Activated T-helper 1 cell treated with anti-CD3 and anti-CD28 coated beads, Interleukin-12 subunit alpha, Interleukin-12 subunit beta, Interleukin-2, Interleukin-4 antibody, amounts not matched to agents 30 ng/mL and 10 ng/mL and 1 ng/mL, durations not matched to agents 14 hours and 24 hours and 36 hours (primary cell): ENCODE measurements around the gene SLC44A4. TPM values are rescaled to one million over a fixed set of nuclear protein-coding genes. Genes with fewer than 3 reads are reported as not detected.
"Not testable (repeated sequence)": the region's sequence is repeated elsewhere in the genome, so short reads cannot be mapped to it uniquely, and the experiment has no call there.

ENCODE experiments used
- DNase-seq: peaks from one replicate; pipeline ENCODE4 v3.0.0; 2021; ENCODE audit warnings: low spot score
- H3K27ac Mint-ChIP-seq: one replicate; pipeline ENCODE4 v1.8.0; 2021; ENCODE audit warnings: mild to moderate bottlenecking, mixed read lengths
- H3K27me3 Mint-ChIP-seq: one replicate; pipeline ENCODE4 v1.8.0; 2022; ENCODE audit warnings: mild to moderate bottlenecking, moderate library complexity, mixed read lengths; ENCODE audit not compliant: insufficient read depth
- H3K36me3 Mint-ChIP-seq: one replicate; pipeline ENCODE4 v1.8.0; 2021; ENCODE audit warnings: low read depth, mixed read lengths
- H3K4me1 Mint-ChIP-seq: one replicate; pipeline ENCODE4 v1.8.0; 2021; ENCODE audit warnings: low read depth, mixed read lengths
- H3K4me3 Mint-ChIP-seq: one replicate; pipeline ENCODE4 v1.8.0; 2021; ENCODE audit warnings: mild to moderate bottlenecking, moderate library complexity, mixed read lengths
- H3K9me3 Mint-ChIP-seq: one replicate; pipeline ENCODE4 v1.8.0; 2021; ENCODE audit warnings: mixed read lengths
- intact Hi-C: fragments of 100-400 bp; cut with micrococcal nuclease; formaldehyde crosslinking; loops from one replicate; pipeline ENCODE4 v1.15.1; 2024
- total RNA-seq: library from RNA; stranded (reverse); gene quantifications from 2 replicates; pipeline ENCODE4 v1.2.3, GENCODE V29; 2022

The SLC44A4 gene
- total RNA-seq, 1 donor from 2014 or later, result not detected

DNA sequence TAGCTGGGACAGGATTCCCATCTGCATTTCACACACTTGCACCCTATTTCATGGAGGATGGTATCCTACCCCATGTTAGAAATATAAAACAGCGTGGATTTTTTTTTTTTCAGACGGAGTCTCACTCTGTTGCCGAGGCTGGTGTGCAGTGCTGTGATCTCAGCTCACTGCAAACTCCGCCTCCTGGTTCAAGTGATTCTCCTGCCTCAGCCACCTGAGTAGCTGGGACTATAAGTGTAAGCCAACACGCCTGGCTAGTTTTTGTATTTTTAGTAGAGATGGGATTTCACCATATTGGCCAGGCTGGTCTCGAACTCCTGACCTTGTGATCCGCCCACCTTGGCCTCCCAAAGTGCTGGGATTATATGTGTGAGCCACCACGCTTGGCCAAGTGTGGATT is 21.0 kb downstream of the SLC44A4 start:
- not testable (repeated sequence) for H3K4me3 Mint-ChIP-seq

DNA sequence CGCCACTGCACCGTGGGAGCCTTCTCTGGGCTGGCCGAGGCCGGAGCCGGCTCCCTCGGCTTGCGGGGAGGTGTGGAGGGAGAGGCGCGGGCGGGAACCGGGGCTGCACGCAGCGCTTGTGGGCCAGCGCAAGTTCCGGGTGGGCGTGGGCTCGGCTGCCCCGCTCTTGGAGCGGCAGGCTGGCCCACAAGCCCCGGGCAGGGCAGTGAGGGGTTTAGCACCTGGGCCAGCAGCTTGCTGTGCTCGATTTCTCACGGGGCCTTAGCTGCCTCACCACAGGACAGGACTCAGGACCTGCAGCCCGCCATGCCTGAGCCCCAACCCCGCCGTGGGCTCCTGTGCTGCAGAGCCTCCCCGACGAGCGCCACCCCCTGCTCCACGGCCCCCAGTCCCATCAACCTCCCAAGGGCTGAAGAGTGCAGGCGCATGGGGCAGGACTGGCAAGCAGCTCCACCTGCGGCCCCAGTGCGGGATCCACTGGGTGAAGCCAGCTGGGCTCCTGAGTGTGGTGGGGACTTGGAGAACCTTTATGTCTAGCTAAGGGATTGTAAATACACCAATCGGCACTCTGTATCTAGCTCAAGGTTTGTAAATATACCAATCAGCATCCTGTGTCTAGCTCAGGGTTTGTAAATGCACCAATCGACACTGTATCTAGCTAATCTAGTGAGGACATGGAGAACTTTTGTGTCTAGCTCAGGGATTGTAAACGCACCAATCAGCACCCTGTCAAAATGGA is 26.6 kb downstream of the SLC44A4 start:
- H3K9me3 Mint-ChIP-seq, H3K36me3 Mint-ChIP-seq, H3K27me3 Mint-ChIP-seq, H3K4me3 Mint-ChIP-seq, H3K4me1 Mint-ChIP-seq, H3K27ac Mint-ChIP-seq, intact Hi-C loops, DNase-seq: not testable (repeated sequence)

More for the DNA sequence above, 21.0 kb downstream of the SLC44A4 start:
- H3K36me3 Mint-ChIP-seq, result peaks cover 11% of the 10 kb centered on the region
- H3K27ac Mint-ChIP-seq, H3K27me3 Mint-ChIP-seq, H3K9me3 Mint-ChIP-seq, intact Hi-C loops, DNase-seq: not testable (repeated sequence)
- peaks cover 18% of the 10 kb centered on the region for H3K4me1 Mint-ChIP-seq

- H3K4me1 Mint-ChIP-seq, result no peaks in the 10 kb centered on the region
- peaks cover 4% of the 10 kb centered on the region for H3K36me3 Mint-ChIP-seq
- H3K4me3 Mint-ChIP-seq, result no peak overlapping the region
- no peak for DNase-seq
- intact Hi-C loops, result no loop called here
- peaks cover 4% of the 10 kb centered on the region for H3K27me3 Mint-ChIP-seq
- peaks cover 5% of the 10 kb centered on the region for H3K9me3 Mint-ChIP-seq
- H3K27ac Mint-ChIP-seq, result no peak overlapping the region
Measured at GRCh38 chr6:31851485-31851832, 27.3 kb downstream of the SLC44A4 start.

DNA sequence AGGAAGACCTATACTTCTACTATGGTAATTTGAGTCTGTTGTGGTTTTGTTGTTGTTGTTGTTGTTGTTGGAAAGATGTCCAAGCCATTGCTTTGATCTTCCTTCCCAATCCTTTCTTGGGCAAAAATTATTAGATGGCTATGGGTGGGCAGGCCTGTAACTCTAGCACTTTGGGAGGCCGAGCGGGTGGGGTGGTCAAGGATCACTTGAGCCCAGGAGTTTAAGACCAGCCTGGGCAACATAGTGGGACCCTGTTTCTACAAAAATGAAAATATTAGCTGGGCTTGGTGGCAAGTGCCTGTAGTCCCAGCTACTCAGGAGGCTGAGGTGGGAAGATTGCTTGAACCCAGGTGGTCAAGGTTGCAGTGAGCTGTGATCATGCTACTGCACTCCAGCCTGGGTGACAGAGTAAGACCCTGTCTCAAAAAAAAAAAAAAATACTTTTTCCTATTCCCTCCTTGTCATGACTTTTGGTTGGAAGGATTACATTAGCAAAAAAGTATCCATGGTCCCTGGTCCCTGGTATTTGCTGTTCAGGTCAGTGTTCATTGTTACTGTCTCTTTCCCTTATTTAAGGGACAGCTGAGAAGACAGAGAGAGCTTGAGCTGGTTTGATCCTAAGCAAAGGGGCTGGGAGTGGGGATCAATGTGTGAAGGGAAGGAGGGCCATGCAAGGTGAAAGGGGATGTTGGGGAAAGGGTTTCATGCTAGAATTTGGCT is 27.9 kb downstream of the SLC44A4 start:
- DNase-seq, result no peak
- intact Hi-C loops, result no loop called here
- H3K27ac Mint-ChIP-seq, result no peak overlapping the region
- H3K27me3 Mint-ChIP-seq, result peaks cover 4% of the 10 kb centered on the region
- H3K4me1 Mint-ChIP-seq, result no peaks in the 10 kb centered on the region
- H3K36me3 Mint-ChIP-seq, result peaks cover 4% of the 10 kb centered on the region
- H3K9me3 Mint-ChIP-seq, result peaks cover 5% of the 10 kb centered on the region
- H3K4me3 Mint-ChIP-seq, result no peak overlapping the region

DNA sequence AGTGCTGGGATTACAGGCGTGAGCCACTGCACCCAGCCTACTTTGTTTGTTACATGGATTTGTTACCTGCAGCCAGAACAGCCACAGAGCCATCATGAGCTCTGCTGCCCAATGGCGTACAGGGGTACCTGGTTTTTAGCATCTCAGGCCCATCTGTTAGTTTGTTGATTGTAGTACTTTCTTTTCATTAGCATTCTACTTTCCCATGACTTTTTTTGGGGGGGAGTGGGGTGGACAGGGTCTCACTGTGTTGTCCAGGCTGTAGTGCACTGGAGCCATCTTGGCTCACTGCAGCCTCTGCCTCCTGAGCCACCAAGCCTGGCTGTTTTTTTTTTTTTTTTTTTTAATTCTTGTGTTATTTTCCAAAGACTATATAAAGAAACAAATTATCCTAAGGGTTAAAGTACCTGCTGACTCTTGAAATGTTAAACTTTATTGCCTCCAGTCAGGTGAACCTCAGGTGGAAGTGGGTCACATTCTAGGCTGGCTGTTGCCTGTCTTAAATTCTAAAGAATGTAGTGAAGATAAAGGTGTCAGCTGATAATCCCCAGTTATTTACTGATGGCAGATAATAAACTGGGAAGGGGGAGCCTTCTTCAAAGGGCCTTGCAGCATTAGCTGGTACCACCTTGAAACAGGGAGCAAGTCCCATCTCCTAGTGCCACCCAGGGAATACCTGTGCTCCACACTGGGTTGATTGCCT is 31.4 kb downstream of the SLC44A4 start:
- Mint-ChIP-seq H3K4me3 (no peak overlapping the region), H3K27ac (no peak overlapping the region), H3K36me3 (peaks cover 6% of the 10 kb centered on the region), H3K27me3 (peaks cover 4% of the 10 kb centered on the region), H3K4me1 (no peaks in the 10 kb centered on the region), H3K9me3 (no peaks in the 10 kb centered on the region)
- no peak for DNase-seq
- intact Hi-C loops, result no loop called here

GRCh38 chr6:31844507-31844906 is 34.3 kb downstream of the SLC44A4 start:
- intact Hi-C loops, result no loop called here
- Mint-ChIP-seq H3K27me3 (peaks cover 4% of the 10 kb centered on the region), H3K27ac (no peak overlapping the region), H3K4me1 (peaks cover 10% of the 10 kb centered on the region), H3K36me3 (peaks cover 21% of the 10 kb centered on the region), H3K4me3 (no peak overlapping the region), H3K9me3 (no peaks in the 10 kb centered on the region)
- no peak for DNase-seq

DNA sequence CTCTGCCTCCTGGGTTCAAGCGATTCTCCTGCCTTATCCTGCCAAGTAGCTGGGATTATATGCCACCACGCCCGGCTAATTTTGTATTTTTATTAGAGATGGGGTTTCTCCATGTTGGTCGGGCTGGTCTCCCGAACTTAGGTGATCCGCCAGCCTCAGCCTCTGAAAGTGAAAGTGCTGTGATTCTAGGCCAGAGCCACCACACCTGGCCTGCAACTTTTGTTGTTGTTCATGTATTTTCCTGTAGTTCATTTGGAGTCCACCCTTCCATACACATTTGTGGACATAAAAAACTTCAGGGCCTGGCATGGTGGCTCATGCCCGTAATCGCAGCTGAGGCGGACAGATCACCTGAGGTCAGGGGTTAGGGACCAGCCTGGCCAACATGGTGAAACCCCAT is 36.7 kb downstream of the SLC44A4 start:
- peaks cover 24% of the 10 kb centered on the region for H3K4me1 Mint-ChIP-seq
- intact Hi-C loops, result no loop called here
- H3K27me3 Mint-ChIP-seq, result no peaks in the 10 kb centered on the region
- no peak overlapping the region for H3K27ac Mint-ChIP-seq
- H3K36me3 Mint-ChIP-seq, result peaks cover 39% of the 10 kb centered on the region
- no peaks in the 10 kb centered on the region for H3K9me3 Mint-ChIP-seq
- H3K4me3 Mint-ChIP-seq, result no peak overlapping the region
- DNase-seq, result no peak

GRCh38 chr6:31839779-31840126 is 39.0 kb downstream of the SLC44A4 start:
- H3K27ac Mint-ChIP-seq, intact Hi-C loops, H3K27me3 Mint-ChIP-seq: not testable (repeated sequence)

GRCh38 chr6:31838968-31839367 is 39.8 kb downstream of the SLC44A4 start:
- H3K27ac Mint-ChIP-seq, result no peak overlapping the region

More at GRCh38 chr6:31839779-31840126, 39.0 kb downstream of the SLC44A4 start:
- not testable (repeated sequence) for H3K9me3 Mint-ChIP-seq, H3K4me3 Mint-ChIP-seq, DNase-seq
- H3K36me3 Mint-ChIP-seq, result peaks cover 52% of the 10 kb centered on the region
- peaks cover 41% of the 10 kb centered on the region for H3K4me1 Mint-ChIP-seq

GRCh38 chr6:31838114-31838553 is 40.7 kb downstream of the SLC44A4 start:
- intact Hi-C loops, H3K27me3 Mint-ChIP-seq, H3K9me3 Mint-ChIP-seq, DNase-seq, H3K27ac Mint-ChIP-seq: not testable (repeated sequence)
- Mint-ChIP-seq H3K4me1 (peaks cover 49% of the 10 kb centered on the region), H3K36me3 (peaks cover 54% of the 10 kb centered on the region), H3K4me3 (peak overlapping the region; percentile 94)

More at GRCh38 chr6:31838968-31839367, 39.8 kb downstream of the SLC44A4 start:
- Mint-ChIP-seq H3K27me3 (no peaks in the 10 kb centered on the region), H3K4me1 (peaks cover 49% of the 10 kb centered on the region), H3K9me3 (no peaks in the 10 kb centered on the region), H3K36me3 (peaks cover 54% of the 10 kb centered on the region), H3K4me3 (peak overlapping the region; percentile 59)
- no peak for DNase-seq
- intact Hi-C loops, result no loop called here

DNA sequence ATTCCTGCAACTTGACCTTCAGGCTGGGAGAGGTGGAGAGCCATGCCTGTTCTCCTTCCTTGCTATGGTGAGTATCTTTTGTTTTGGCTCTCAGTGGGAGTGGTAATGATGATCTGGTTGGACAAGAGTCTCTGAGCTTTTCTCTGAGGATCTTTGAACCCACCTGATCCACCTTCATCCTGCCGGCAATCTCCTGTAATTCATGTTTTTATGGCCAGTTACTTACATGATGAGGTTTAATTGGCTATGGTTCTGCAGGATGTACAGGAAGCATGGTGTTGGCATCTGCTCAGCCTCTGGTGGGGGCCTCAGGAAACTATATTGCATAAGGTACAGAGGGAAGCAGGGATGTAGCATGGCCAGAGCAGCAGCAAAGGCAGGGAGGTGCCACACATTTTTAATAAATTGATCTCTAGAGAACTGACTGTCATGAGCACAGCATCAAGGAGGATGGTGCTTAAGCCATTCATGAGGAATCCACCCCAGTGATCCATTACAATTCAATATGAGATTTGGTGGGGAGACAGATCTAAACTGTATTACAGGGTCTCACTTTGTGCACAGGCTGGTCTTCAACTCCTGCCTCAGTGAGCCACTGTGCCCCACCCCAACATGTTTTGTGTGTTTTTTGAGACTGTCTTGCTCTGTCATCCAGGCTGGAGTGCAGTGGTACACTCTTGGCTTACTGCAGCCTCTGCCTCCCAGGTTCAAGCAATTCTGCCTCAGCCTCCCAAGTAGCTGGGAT is 41.3 kb downstream of the SLC44A4 start:
- intact Hi-C loops, result no loop called here
- H3K36me3 Mint-ChIP-seq, result peaks cover 54% of the 10 kb centered on the region
- H3K9me3 Mint-ChIP-seq, result no peaks in the 10 kb centered on the region
- peak overlapping the region; percentile 67 for H3K27ac Mint-ChIP-seq
- H3K4me1 Mint-ChIP-seq, result peaks cover 49% of the 10 kb centered on the region
- peak overlapping the region; percentile 94 for H3K4me3 Mint-ChIP-seq
- DNase-seq, result no peak
- H3K27me3 Mint-ChIP-seq, result no peaks in the 10 kb centered on the region

DNA sequence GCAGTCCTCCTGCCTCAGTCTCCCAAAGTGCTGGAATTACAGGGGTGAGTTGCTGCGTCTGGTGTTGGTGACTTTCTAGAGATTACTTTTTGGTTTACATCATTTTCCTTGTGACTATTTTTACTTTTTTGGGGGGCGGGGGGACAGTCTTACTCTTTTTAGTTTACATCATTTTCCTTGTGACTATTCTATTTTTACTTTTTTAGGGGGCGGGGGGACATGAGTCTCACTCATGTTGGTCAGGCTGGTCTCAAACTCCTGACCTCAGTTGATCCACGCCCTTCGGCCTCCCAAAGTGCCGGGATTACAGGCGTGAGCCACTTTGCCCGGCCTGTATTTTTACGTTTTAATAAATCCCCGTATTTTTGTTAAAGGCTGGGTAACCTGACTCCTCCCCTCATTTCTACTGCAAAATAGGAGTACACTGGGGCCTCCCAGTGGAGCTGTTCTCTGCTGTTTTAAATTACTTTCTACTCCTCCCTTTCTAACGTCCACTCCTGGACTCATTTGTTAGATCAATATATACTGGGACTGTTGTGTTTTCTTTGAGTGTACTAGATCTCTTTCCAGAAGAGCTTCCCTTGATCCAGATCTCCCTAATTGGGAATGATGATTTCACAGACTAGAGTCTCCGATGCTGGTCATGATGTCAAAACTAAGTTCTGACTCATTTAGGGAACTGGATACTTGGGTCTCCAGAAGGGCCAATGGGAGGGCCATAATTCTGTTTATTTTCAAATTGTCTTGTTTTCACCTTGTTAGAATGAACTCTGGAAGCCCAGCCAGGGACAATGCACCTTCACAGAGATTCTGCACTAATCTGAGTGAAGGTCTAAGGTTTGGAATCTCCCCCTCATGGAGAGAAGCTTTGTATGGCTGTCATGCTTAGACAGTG is 42.1 kb downstream of the SLC44A4 start:
- Mint-ChIP-seq H3K36me3 (peaks cover 54% of the 10 kb centered on the region), H3K27me3 (no peaks in the 10 kb centered on the region), H3K4me1 (peaks cover 49% of the 10 kb centered on the region), H3K27ac (peak overlapping the region; percentile 100), H3K9me3 (no peaks in the 10 kb centered on the region), H3K4me3 (peak overlapping the region; percentile 94)
- intact Hi-C loops, result no loop called here
- DNase-seq, result no peak
